Measurements from ENCODE around the gene STRADA. TPM values are rescaled to one million over a fixed set of nuclear protein-coding genes. Genes with fewer than 3 reads are reported as not detected.

STRADA gene
- total and polyA plus RNA-seq, 2 experiments from 2014 or later, result 19.9 to 24.4 TPM

DNA sequence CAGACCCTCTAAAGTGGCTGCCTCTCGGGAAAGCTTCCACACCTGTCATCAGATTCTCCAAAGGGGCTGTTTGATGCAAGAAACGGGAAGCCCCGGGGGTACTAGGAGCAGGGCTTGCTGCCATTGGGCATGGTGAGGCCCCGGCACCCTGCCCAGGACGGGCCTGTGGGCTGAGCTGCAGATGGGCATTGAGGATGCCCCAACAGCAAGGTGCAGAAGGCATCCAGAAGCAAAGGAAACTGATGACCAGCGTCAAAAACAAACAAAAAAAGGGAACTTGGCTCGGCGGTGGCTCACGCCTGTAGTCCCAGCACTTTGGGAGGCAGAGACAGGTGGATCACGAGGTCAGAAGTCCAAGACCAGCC, 40.2 kb downstream of the STRADA start:
- Histone ChIP-seq H3K4me3 (no peak overlapping the region), H3K36me3 (replicated peaks; ENCODE audit: insufficient read depth, low read depth) (no peaks in the 10 kb centered on the region), H4K20me1 (ENCODE audit: insufficient read depth, poor library complexity, severe bottlenecking) (no peaks in the 10 kb centered on the region), H3K9me3 (ENCODE audit: low read depth) (no peaks in the 10 kb centered on the region), H3K27me3 (no peaks in the 10 kb centered on the region), H3K27ac (no peak overlapping the region), H3K79me2 (no peaks in the 10 kb centered on the region), H3K4me1 (ENCODE audit: insufficient read depth) (peaks cover 15% of the 10 kb centered on the region), H3K9me2 (replicated peaks; ENCODE audit: insufficient read depth) (no peaks in the 10 kb centered on the region), H2AFZ (no peak overlapping the region), H3K4me2 (peak overlapping the region; percentile 94)
- WGBS (ENCODE audit: low lambda C conversion rate, missing lambda C conversion rate), result 87% methylated on average over 10 of the region's 10 CpGs
- TF ChIP-seq, protein P1, sequence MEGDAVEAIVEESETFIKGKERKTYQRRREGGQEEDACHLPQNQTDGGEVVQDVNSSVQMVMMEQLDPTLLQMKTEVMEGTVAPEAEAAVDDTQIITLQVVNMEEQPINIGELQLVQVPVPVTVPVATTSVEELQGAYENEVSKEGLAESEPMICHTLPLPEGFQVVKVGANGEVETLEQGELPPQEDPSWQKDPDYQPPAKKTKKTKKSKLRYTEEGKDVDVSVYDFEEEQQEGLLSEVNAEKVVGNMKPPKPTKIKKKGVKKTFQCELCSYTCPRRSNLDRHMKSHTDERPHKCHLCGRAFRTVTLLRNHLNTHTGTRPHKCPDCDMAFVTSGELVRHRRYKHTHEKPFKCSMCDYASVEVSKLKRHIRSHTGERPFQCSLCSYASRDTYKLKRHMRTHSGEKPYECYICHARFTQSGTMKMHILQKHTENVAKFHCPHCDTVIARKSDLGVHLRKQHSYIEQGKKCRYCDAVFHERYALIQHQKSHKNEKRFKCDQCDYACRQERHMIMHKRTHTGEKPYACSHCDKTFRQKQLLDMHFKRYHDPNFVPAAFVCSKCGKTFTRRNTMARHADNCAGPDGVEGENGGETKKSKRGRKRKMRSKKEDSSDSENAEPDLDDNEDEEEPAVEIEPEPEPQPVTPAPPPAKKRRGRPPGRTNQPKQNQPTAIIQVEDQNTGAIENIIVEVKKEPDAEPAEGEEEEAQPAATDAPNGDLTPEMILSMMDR (IDR thresholded peaks at IDR 0.05; ENCODE audit: poor library complexity), result no peak
- TF ChIP-seq EZH2phosphoT487 (IDR thresholded peaks at IDR 0.05; ENCODE audit: low read depth, severe bottlenecking, unreplicated experiment) (no peak), EZH2 (IDR thresholded peaks at IDR 0.05; ENCODE audit: borderline replicate concordance) (no peak)
- DNase-seq (ENCODE audit: low spot score), result no peak

DNA sequence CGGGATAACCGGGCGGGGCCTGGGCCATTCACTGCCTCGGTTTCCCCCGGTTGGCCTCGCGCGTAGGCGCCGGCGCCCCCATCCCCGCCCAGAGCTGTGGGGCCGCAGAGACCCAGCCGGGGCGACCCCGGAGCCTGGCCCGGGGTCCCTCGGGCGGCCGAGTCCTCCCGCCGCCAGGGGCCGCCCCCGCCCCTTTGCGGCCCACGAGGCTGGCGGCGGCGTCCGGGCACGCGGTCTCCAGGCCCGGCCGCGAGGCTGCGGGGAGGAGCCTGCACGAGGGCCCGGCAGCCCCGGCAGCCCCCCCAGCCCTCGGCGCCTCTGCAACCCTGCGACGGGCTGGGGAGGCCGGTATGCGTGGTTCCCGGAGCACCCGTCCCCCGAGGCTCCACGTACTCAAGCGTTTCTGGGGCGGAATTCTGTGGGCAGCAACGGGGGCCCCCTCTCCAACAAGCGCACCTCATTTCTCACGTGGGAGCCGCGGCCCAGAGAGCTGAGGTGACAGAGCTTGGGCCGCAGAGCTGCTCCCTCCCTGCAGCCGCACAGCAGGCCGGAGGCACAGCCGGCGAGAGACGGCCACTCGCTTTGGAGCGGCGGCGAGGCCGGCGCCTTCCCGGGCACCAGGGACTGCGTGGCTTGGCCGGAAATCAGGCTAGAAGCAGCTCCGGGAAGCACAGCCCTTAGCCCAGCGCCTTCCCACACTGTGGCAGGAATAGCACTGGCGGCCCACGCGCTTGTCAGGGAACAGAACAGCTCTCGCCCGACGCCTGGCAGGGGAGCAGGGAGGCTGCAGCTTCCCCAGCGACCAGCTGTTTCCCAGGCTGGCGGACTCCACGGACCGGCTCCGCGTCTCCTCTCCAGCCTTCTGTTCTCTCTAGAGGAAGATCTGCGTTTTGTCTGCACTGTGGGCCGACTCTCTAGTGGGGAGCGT, 40.8 kb downstream of the STRADA start:
- 17% methylated on average over 64 of the region's 88 CpGs for WGBS (ENCODE audit: low lambda C conversion rate, missing lambda C conversion rate)
- Histone ChIP-seq H2AFZ (peak overlapping the region; percentile 76), H3K4me2 (peak overlapping the region; percentile 94)

DNA sequence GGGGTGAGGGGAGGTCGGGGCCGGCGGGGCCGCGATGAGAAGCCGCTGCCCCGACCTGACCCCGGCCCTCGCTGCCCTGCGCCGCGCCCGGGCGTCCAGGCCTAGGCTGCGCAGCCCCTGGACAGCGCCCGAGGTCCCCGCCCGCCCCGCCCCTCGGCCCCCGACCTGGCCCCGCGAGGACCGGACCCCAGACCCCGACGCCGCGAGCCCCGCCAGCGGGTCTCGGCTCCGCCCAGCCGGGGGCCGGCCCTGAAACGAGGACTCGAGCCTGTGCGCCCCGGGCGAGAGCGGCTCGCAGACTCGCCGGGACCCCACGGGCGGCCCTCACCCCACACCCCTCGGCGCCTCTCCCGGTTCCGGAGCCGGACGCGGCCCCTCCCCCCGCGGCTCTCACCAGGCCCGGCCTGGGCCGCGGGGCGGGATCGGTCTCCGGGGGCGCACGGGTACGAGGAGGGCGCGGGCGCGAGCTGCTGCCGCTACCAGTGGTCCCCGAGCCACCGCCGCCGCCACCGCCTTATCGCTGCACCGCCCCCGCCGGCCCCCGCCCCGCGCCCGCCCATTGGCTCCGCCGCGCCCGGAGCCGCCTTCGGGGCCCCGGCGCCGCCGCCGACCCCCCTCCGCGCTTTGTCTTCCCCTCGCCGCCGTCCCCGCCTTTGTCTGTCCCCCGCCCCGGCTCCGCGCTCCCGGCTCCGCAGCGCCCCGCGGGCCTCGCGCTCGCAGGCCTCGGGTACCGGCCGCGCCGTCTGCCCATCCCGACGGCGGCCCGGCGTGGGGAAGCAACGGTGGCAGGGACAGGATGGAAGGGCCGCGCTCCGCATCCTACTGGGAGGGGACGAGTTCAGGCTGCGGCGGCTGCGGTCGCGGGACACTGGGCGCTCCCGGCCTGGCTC, 41.7 kb downstream of the STRADA start, which contains the start of gene LIMD2:
TSS of gene LIMD2 (minus strand) at position 488 of the 890 bp plus-strand sequence. CDS start 827 bp downstream, outside the sequence.
- peak within 1 kb of the TSS; percentile 76 for H2AFZ ChIP-seq
- no peak for TF ChIP-seq EZH2phosphoT487 (IDR thresholded peaks at IDR 0.05; ENCODE audit: low read depth, severe bottlenecking, unreplicated experiment)
- TF ChIP-seq, protein P1 (IDR thresholded peaks at IDR 0.05; ENCODE audit: poor library complexity), result no peak
- no peak for TF ChIP-seq EZH2 (IDR thresholded peaks at IDR 0.05; ENCODE audit: borderline replicate concordance)
- H3K36me3 ChIP-seq (replicated peaks; ENCODE audit: insufficient read depth, low read depth), result no peaks in the 10 kb centered on the region
- H3K4me2 ChIP-seq, result peak within 1 kb of the TSS; percentile 94
- H3K27me3 ChIP-seq, result no peaks in the 10 kb centered on the region
- H3K27ac ChIP-seq, result peak within 1 kb of the TSS; percentile 73
- no peaks in the 10 kb centered on the region for H3K79me2 ChIP-seq
- H4K20me1 ChIP-seq (ENCODE audit: insufficient read depth, poor library complexity, severe bottlenecking), result no peaks in the 10 kb centered on the region
- H3K4me3 ChIP-seq, result peak within 1 kb of the TSS; percentile 58
- under 1% methylated on average over 50 of the region's 133 CpGs for WGBS (ENCODE audit: low lambda C conversion rate, missing lambda C conversion rate)
- no peaks in the 10 kb centered on the region for H3K9me2 ChIP-seq (replicated peaks; ENCODE audit: insufficient read depth)
- DNase-seq (ENCODE audit: low spot score), result peak; percentile 62
- no peaks in the 10 kb centered on the region for H3K9me3 ChIP-seq (ENCODE audit: low read depth)
- H3K4me1 ChIP-seq (ENCODE audit: insufficient read depth), result peaks cover 15% of the 10 kb centered on the region

More for the DNA sequence above, 40.8 kb downstream of the STRADA start:
- no peaks in the 10 kb centered on the region for H3K9me2 ChIP-seq (replicated peaks; ENCODE audit: insufficient read depth)
- no peaks in the 10 kb centered on the region for H4K20me1 ChIP-seq (ENCODE audit: insufficient read depth, poor library complexity, severe bottlenecking)
- no peak for TF ChIP-seq EZH2phosphoT487 (IDR thresholded peaks at IDR 0.05; ENCODE audit: low read depth, severe bottlenecking, unreplicated experiment)
- TF ChIP-seq, protein P1 (IDR thresholded peaks at IDR 0.05; ENCODE audit: poor library complexity), result no peak
- no peak for TF ChIP-seq EZH2 (IDR thresholded peaks at IDR 0.05; ENCODE audit: borderline replicate concordance)
- H3K4me3 ChIP-seq, result peak overlapping the region; percentile 58
- no peaks in the 10 kb centered on the region for H3K36me3 ChIP-seq (replicated peaks; ENCODE audit: insufficient read depth, low read depth)
- no peaks in the 10 kb centered on the region for H3K9me3 ChIP-seq (ENCODE audit: low read depth)
- peaks cover 15% of the 10 kb centered on the region for H3K4me1 ChIP-seq (ENCODE audit: insufficient read depth)
- peak overlapping the region; percentile 73 for H3K27ac ChIP-seq
- peak; percentile 48 for DNase-seq (ENCODE audit: low spot score)
- H3K79me2 ChIP-seq, result no peaks in the 10 kb centered on the region
- no peaks in the 10 kb centered on the region for H3K27me3 ChIP-seq
